HEK293 (cell line): Measurements from ENCODE around the gene SLC25A42.

ENCODE experiments used
- CTCF ChIA-PET: fragments of 350-600 bp; formaldehyde crosslinking; extraction: SDS; loops from one replicate; lab custom pipeline; 2021; ENCODE audit warnings: antibody characterized with exemption; lab: Yijun Ruan, JAX
- POLR2A ChIA-PET: fragments of 300-600 bp; formaldehyde crosslinking; extraction: SDS; loops from one replicate; lab custom pipeline; 2020; ENCODE audit warnings: antibody characterized with exemption, inconsistent platforms; lab: Yijun Ruan, JAX
- H3K27ac ChIP-seq: fragments of 200-500 bp; sonication (Bioruptor generic); 2 replicates; pipeline ENCODE4 v1.5.1; 2014; ENCODE audit warnings: low read depth, low read length, control low read depth, inconsistent platforms; ENCODE audit errors: extremely low read depth
- H3K36me3 ChIP-seq, 2 experiments: fragments of 200-500 bp in 1 of 2; sonication (Bioruptor generic) in 1 of 2; 1 replicate in 1 of 2; 2 replicates in 1 of 2; pipeline ENCODE4 v1.5.1; 2014 to 2017; ENCODE audit warnings: inconsistent platforms in 2 of 2, low read length in 2 of 2; ENCODE audit not compliant: control insufficient read depth in 2 of 2, insufficient read depth in 1 of 2
- H3K4me1 ChIP-seq: fragments of 200-500 bp; sonication (Bioruptor generic); 2 replicates; pipeline ENCODE4 v1.5.1; 2014; ENCODE audit warnings: mild to moderate bottlenecking, low read length, inconsistent platforms; ENCODE audit not compliant: control insufficient read depth, insufficient read depth
- H3K4me3 ChIP-seq: 2 replicates; pipeline ENCODE4 v1.5.1; 2011; ENCODE audit warnings: low read depth, mild to moderate bottlenecking, control low read depth, low read length, moderate library complexity
- H3K9me3 ChIP-seq: fragments of 200-500 bp; sonication (Bioruptor generic); 2 replicates; pipeline ENCODE4 v1.5.1; 2014; ENCODE audit warnings: low read depth, low read length, inconsistent platforms; ENCODE audit not compliant: control insufficient read depth, insufficient read depth
- BCL11A ChIP-seq: fragments of 450-650 bp; formaldehyde crosslinking; IDR thresholded peaks from 2 replicates; pipeline ENCODE4 v1.5.1; 2016; ENCODE audit warnings: low read depth, missing biosample characterization, missing genetic modification characterization
- BCL11B ChIP-seq: fragments of 450-650 bp; formaldehyde crosslinking; IDR thresholded peaks from 2 replicates; pipeline ENCODE4 v1.5.1; 2016; ENCODE audit warnings: low read depth, missing biosample characterization, missing genetic modification characterization
- BCL6B ChIP-seq: fragments of 450-650 bp; formaldehyde crosslinking; IDR thresholded peaks from 2 replicates; pipeline ENCODE4 v1.5.1; 2017; ENCODE audit warnings: missing biosample characterization, missing genetic modification characterization
- GLIS2 ChIP-seq: fragments of 450-650 bp; formaldehyde crosslinking; IDR thresholded peaks from 2 replicates; pipeline ENCODE4 v1.5.1; 2016; ENCODE audit warnings: missing biosample characterization, missing genetic modification characterization
- HOXD13 ChIP-seq: sonication (generic); formaldehyde crosslinking; IDR thresholded peaks from 2 replicates; pipeline ENCODE4 v1.8.0; 2022; ENCODE audit warnings: missing genetic modification reagents, borderline replicate concordance
- ZBTB6 ChIP-seq: fragments of 450-650 bp; formaldehyde crosslinking; IDR thresholded peaks from 2 replicates; pipeline ENCODE4 v1.5.1; 2017; ENCODE audit warnings: missing biosample characterization, missing genetic modification characterization
- ZEB2 ChIP-seq: fragments of 450-650 bp; formaldehyde crosslinking; IDR thresholded peaks from 2 replicates; pipeline ENCODE4 v1.5.1; 2016; ENCODE audit warnings: missing biosample characterization, missing genetic modification characterization
- ZFHX2 ChIP-seq: fragments of 450-650 bp; formaldehyde crosslinking; conservative IDR thresholded peaks from 2 replicates; pipeline ENCODE4 v1.5.1; 2016; ENCODE audit warnings: missing biosample characterization, missing genetic modification characterization
- ZFP37 ChIP-seq: fragments of 450-650 bp; formaldehyde crosslinking; IDR thresholded peaks from 2 replicates; pipeline ENCODE4 v1.5.1; 2016; ENCODE audit warnings: missing biosample characterization, missing genetic modification characterization
- ZNF157 ChIP-seq: fragments of 450-650 bp; formaldehyde crosslinking; IDR thresholded peaks from 2 replicates; pipeline ENCODE4 v1.5.1; 2016; ENCODE audit warnings: missing biosample characterization, missing genetic modification characterization
- ZNF211 ChIP-seq: fragments of 450-650 bp; formaldehyde crosslinking; IDR thresholded peaks from 2 replicates; pipeline ENCODE4 v1.5.1; 2016; ENCODE audit warnings: low read depth, missing biosample characterization, missing genetic modification characterization
- ZNF280D ChIP-seq: fragments of 450-650 bp; formaldehyde crosslinking; IDR thresholded peaks from 2 replicates; pipeline ENCODE4 v1.5.1; 2016; ENCODE audit warnings: missing biosample characterization, missing genetic modification characterization
- ZNF292 ChIP-seq: fragments of 450-650 bp; formaldehyde crosslinking; IDR thresholded peaks from 2 replicates; pipeline ENCODE4 v1.5.1; 2016; ENCODE audit warnings: low read depth, missing biosample characterization, missing genetic modification characterization, borderline replicate concordance
- ZNF335 ChIP-seq: fragments of 450-650 bp; formaldehyde crosslinking; conservative IDR thresholded peaks from 2 replicates; pipeline ENCODE4 v1.5.1; 2016; ENCODE audit warnings: missing biosample characterization, missing genetic modification characterization
- ZNF501 ChIP-seq: fragments of 450-650 bp; formaldehyde crosslinking; IDR thresholded peaks from 2 replicates; pipeline ENCODE4 v1.5.1; 2016; ENCODE audit warnings: missing biosample characterization, missing genetic modification characterization
- ZNF510 ChIP-seq: fragments of 450-650 bp; formaldehyde crosslinking; IDR thresholded peaks from 2 replicates; pipeline ENCODE4 v1.5.1; 2018; ENCODE audit warnings: mild to moderate bottlenecking, missing genetic modification characterization, missing biosample characterization; ENCODE audit not compliant: insufficient replicate concordance
- ZNF560 ChIP-seq: fragments of 450-650 bp; formaldehyde crosslinking; IDR thresholded peaks from 2 replicates; pipeline ENCODE4 v1.5.1; 2017; ENCODE audit warnings: missing biosample characterization, missing genetic modification characterization, borderline replicate concordance
- ZNF596 ChIP-seq: fragments of 450-650 bp; IDR thresholded peaks from 2 replicates; pipeline ENCODE4 v1.5.0; 2018; ENCODE audit warnings: missing biosample characterization, mild to moderate bottlenecking, missing genetic modification characterization, moderate library complexity
- ZNF830 ChIP-seq: fragments of 450-650 bp; IDR thresholded peaks from 2 replicates; pipeline ENCODE4 v1.5.0; 2018; ENCODE audit warnings: missing biosample characterization, missing genetic modification characterization, low read depth, mild to moderate bottlenecking, moderate library complexity
- TF ChIP-seq, protein P1 (sequence below): fragments of 450-650 bp; formaldehyde crosslinking; IDR thresholded peaks from 2 replicates; pipeline ENCODE4 v1.5.1; 2017; ENCODE audit warnings: missing biosample characterization, mild to moderate bottlenecking, missing genetic modification characterization, moderate library complexity
- TF ChIP-seq, protein P2 (sequence below): fragments of 450-650 bp; formaldehyde crosslinking; IDR thresholded peaks from 2 replicates; pipeline ENCODE4 v1.5.1; 2016; ENCODE audit warnings: missing biosample characterization, missing genetic modification characterization
- TF ChIP-seq, protein P3 (sequence below): fragments of 450-650 bp; formaldehyde crosslinking; IDR thresholded peaks from 2 replicates; pipeline ENCODE4 v1.5.1; 2016; ENCODE audit warnings: missing biosample characterization, missing genetic modification characterization
- TF ChIP-seq, protein P4 (sequence below): IDR thresholded peaks from 2 replicates; pipeline ENCODE4 v1.6.1; 2011; ENCODE audit warnings: mild to moderate bottlenecking, low read depth, low read length, borderline replicate concordance

The SLC25A42 gene

GRCh38 chr19:19132912-19133311 lies 69.1 kb downstream of the SLC25A42 start (continued):
- TF ChIP-seq, protein P1, sequence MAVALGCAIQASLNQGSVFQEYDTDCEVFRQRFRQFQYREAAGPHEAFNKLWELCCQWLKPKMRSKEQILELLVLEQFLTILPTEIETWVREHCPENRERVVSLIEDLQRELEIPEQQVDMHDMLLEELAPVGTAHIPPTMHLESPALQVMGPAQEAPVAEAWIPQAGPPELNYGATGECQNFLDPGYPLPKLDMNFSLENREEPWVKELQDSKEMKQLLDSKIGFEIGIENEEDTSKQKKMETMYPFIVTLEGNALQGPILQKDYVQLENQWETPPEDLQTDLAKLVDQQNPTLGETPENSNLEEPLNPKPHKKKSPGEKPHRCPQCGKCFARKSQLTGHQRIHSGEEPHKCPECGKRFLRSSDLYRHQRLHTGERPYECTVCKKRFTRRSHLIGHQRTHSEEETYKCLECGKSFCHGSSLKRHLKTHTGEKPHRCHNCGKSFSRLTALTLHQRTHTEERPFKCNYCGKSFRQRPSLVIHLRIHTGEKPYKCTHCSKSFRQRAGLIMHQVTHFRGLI (tag by site-specific recombination): no peak
- TF ChIP-seq ZNF560 (tag by site-specific recombination) (no peak), ZNF211 (tag by site-specific recombination) (no peak), GLIS2 (tag by site-specific recombination) (no peak), ZNF830 (tag by site-specific recombination) (no peak), BCL6B (no peak), HOXD13 (no peak), BCL11A (tag by site-specific recombination) (no peak), BCL11B (tag by site-specific recombination) (no peak), ZNF280D (tag by site-specific recombination) (no peak), ZNF157 (tag by site-specific recombination) (no peak), ZNF292 (tag by site-specific recombination) (no peak), ZNF335 (tag by site-specific recombination) (no peak), ZEB2 (no peak)
- TF ChIP-seq, protein P2, sequence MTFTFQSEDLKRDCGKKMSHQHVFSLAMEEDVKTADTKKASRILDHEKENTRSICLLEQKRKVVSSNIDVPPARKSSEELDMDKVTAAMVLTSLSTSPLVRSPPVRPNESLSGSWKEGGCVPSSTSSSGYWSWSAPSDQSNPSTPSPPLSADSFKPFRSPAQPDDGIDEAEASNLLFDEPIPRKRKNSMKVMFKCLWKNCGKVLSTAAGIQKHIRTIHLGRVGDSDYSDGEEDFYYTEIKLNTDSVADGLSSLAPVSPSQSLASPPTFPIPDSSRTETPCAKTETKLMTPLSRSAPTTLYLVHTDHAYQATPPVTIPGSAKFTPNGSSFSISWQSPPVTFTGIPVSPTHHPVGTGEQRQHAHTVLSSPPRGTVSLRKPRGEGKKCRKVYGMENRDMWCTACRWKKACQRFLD (tag by site-specific recombination): no peak
- TF ChIP-seq, protein P3, sequence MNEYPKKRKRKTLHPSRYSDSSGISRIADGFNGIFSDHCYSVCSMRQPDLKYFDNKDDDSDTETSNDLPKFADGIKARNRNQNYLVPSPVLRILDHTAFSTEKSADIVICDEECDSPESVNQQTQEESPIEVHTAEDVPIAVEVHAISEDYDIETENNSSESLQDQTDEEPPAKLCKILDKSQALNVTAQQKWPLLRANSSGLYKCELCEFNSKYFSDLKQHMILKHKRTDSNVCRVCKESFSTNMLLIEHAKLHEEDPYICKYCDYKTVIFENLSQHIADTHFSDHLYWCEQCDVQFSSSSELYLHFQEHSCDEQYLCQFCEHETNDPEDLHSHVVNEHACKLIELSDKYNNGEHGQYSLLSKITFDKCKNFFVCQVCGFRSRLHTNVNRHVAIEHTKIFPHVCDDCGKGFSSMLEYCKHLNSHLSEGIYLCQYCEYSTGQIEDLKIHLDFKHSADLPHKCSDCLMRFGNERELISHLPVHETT (tag by site-specific recombination): no peak

- POLR2A ChIA-PET: interaction anchor here (0.7 kb wide), 1 partner anchor 219 kb away, joined by 3 read pairs; no protein-coding TSS in a partner anchor
- Histone ChIP-seq H3K4me3 (no peak overlapping the region), H3K9me3 (no peaks in the 10 kb centered on the region)
- TF ChIP-seq ZNF510 (tag by site-specific recombination) (no peak), ZBTB6 (tag by site-specific recombination) (no peak), ZFP37 (tag by site-specific recombination) (no peak), ZFHX2 (tag by site-specific recombination) (no peak), ZNF501 (tag by site-specific recombination) (no peak), ZNF596 (tag by site-specific recombination) (no peak)
- TF ChIP-seq, protein P4, sequence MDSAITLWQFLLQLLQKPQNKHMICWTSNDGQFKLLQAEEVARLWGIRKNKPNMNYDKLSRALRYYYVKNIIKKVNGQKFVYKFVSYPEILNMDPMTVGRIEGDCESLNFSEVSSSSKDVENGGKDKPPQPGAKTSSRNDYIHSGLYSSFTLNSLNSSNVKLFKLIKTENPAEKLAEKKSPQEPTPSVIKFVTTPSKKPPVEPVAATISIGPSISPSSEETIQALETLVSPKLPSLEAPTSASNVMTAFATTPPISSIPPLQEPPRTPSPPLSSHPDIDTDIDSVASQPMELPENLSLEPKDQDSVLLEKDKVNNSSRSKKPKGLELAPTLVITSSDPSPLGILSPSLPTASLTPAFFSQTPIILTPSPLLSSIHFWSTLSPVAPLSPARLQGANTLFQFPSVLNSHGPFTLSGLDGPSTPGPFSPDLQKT: no peak
- TF ChIP-seq, all 188 proteins: peak for 0
- peaks cover 3% of the 10 kb centered on the region; the same call in 1 of the 2 replicates for H3K4me1 ChIP-seq
- peaks cover 4 to 34% of the 10 kb centered on the region in 2 experiments; a peak in 2 of 3 replicates for H3K36me3 ChIP-seq
- CTCF ChIA-PET: interaction anchor here (0.6 to 0.8 kb wide), 2 partner anchors 13 to 15 kb away, joined by 3 to 4 read pairs; no protein-coding TSS in a partner anchor
- H3K27ac ChIP-seq: no peak overlapping the region
Observed at GRCh38 chr19:19133985-19134384, 70.2 kb downstream of the SLC25A42 start.
